Mucosa of rectum (tissue), 2 donors: ENCODE results near the gene CSTPP1.
A peak's percentile ranks its signal among the peaks of the same experiment; 100 is the strongest.

Experiments
- H3K27ac ChIP-seq, 2 donors: one replicate each; pipeline ENCODE4 v1.7.0; 2013; ENCODE audit warnings: inconsistent platforms in 2 of 2, low read depth in 2 of 2, low read length in 2 of 2
- H3K27me3 ChIP-seq, 2 donors: one replicate each; pipeline ENCODE4 v1.7.0; 2013; ENCODE audit warnings: low read length in 2 of 2; ENCODE audit not compliant: control insufficient read depth in 2 of 2, insufficient read depth in 2 of 2
- H3K36me3 ChIP-seq, 2 donors: one replicate each; pipeline ENCODE4 v1.7.0; 2013; ENCODE audit warnings: low read length in 2 of 2; ENCODE audit not compliant: control insufficient read depth in 2 of 2, insufficient read depth in 2 of 2
- H3K4me1 ChIP-seq, 2 donors: one replicate each; pipeline ENCODE4 v1.7.0; 2013; ENCODE audit warnings: low read length in 2 of 2, mild to moderate bottlenecking in 1 of 2; ENCODE audit not compliant: control insufficient read depth in 2 of 2, insufficient read depth in 2 of 2
- H3K4me3 ChIP-seq, 2 donors: one replicate each; pipeline ENCODE4 v1.7.0; 2013; ENCODE audit warnings: low read length in 2 of 2
- H3K9ac ChIP-seq, 2 donors: one replicate each; pipeline ENCODE4 v1.7.0; 2013; ENCODE audit warnings: low read length in 2 of 2, low read depth in 1 of 2, mild to moderate bottlenecking in 1 of 2
- H3K9me3 ChIP-seq, 2 donors: one replicate each; pipeline ENCODE4 v1.7.0; 2013; ENCODE audit warnings: low read length in 2 of 2; ENCODE audit not compliant: control insufficient read depth in 2 of 2
- donor health status: healthy.
- donor health status: Normal muscosa, but diverticular disease.

Gene CSTPP1

DNA sequence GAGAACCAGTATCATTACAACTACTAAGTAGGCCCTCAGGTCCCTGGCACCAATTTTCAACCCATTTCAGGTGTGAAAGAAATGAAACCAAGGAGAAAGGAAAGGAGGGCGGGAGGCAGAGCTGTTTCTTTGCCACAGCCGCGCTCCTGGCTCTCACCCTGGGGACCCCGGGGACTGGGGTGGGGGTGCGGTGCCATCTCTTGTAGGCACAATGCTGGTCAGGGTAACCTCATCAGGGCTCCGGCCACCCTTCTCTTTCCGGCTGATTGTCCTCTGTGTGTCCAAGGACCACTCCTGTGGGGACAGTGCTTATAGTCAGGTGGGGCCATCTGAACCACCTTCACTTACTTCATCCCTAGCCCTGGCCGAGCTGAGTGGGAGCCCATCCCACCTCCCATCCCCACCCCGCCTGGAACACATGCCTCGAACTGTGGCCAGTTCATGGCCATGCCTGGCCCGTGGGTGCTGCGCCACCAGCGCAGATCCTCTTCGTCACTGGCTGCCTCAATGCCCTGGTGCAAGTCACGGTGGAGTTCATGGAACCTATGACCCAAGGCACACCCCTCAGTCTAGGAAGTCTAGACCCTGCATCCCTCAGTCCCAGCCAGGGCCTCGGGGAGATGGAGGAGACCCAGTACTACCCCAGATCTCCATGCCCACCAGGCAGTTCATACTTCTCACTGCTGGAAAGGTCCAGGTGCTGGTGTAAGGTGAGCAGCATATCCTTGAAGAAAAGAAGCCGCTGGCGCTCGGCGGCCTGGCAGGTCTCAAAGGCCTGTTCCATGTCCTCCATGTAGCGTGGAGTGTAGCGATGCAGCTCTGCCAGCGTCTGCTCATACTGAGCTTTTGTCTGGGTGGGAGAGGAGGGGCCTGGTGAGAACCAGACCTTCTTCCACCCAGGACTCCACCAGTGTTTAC lies 242.4 kb downstream of the CSTPP1 start:
- Histone ChIP-seq H3K9ac (no peak overlapping the region), H3K4me3 (no peak overlapping the region), H3K9me3 (no peaks in the 10 kb centered on the region), H3K4me1 (peaks cover 17 to 19% of the 10 kb centered on the region in 2 donors), H3K27me3 (peaks cover 0 to 1% of the 10 kb centered on the region in 2 donors), H3K36me3 (peaks cover 3 to 9% of the 10 kb centered on the region in 2 donors), H3K27ac (no peak overlapping the region)

DNA sequence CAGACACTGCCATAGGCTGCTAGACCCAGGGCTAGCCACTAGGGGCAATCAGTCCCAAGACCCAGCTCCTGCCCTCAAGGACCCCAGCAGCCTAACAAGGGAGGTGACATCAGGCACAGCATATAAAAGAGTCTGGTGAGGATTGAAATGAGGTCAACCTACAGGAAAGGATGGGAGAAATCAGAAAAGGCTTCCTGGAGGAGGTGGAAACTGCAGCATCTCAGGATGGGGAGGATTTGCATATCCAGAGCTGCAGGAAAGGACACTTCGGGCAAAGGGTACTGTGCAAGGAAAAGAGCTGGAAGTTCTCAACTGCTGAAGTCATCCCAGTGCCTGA lies 243.1 kb downstream of the CSTPP1 start:
- Histone ChIP-seq H3K27ac (no peak overlapping the region), H3K9ac (no peak overlapping the region), H3K4me3 (no peak overlapping the region), H3K27me3 (peaks cover 3 to 7% of the 10 kb centered on the region in 2 donors), H3K36me3 (peaks cover 2 to 6% of the 10 kb centered on the region in 2 donors), H3K9me3 (no peaks in the 10 kb centered on the region), H3K4me1 (peaks cover 17 to 19% of the 10 kb centered on the region in 2 donors)

DNA sequence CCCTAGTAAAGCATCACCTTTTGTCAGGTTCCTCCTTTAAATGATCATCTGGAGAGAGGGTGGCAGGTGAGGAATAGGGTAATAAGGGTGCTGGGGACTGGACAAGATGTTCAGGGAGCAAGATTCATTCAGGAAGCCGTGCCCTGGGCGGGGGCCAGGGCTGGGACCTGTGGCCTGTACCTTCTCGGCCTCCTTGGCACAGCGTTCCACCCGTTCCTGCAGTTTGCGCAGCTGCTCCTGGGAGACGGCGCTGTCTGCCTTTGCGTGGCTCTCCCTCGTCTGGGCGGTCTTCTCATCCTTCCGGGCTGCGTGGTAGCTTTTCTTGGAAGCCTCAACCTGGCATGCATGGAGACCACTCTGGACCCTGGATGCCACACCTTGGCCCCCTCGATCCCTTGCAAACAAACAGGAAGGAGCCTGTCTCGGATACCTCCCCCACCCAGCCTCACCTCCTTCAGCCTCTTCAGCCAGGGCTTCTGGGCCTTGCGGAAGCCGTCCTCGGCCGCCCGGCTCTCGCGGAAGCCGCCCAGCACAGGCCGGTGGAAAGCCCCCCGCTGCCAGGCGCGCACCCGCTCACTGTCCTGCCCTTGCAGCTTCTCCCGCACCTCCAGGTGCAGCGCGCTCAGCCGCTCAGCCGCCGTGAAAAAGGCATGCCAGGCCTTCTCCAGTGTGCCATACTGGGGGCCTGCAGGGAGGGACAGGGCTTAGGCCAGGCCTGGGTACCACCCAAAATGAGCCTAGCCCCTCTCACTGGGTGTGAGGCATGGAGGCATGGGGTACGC lies 243.6 kb downstream of the CSTPP1 start:
- Histone ChIP-seq H3K36me3 (peaks cover 0 to under 1% of the 10 kb centered on the region in 2 donors), H3K27ac (no peak overlapping the region), H3K4me3 (no peak overlapping the region), H3K27me3 (peaks cover 3 to 8% of the 10 kb centered on the region in 2 donors), H3K9ac (no peak overlapping the region), H3K9me3 (no peaks in the 10 kb centered on the region), H3K4me1 (peaks cover 19 to 20% of the 10 kb centered on the region in 2 donors)

DNA sequence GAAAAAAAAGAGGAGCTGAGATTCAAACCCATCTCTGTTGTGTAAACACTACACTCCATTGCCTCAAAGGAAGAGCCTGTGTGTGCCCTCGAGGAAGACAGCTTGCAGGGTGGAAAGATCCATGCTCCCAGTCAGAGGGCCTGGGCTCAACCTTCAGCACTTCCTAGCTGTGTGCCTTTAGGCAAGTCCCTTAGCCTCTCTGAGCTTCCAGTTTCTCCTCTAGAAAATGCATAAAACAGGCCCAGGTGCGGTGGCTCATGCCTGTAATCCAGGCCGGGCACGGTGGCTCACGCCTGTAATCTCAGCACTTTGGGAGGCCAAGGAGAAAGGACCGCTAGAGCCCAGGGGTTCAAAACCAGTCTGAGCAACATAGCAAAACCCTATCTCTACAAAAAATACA lies 244.7 kb downstream of the CSTPP1 start:
- H3K4me3 ChIP-seq, result no peak overlapping the region
- peaks cover 14 to 20% of the 10 kb centered on the region in 2 donors for H3K4me1 ChIP-seq
- no peaks in the 10 kb centered on the region for H3K36me3 ChIP-seq
- H3K9me3 ChIP-seq, result no peaks in the 10 kb centered on the region
- H3K9ac ChIP-seq, result no peak overlapping the region
- no peak overlapping the region for H3K27ac ChIP-seq
- H3K27me3 ChIP-seq, result peaks cover 5 to 14% of the 10 kb centered on the region in 2 donors

DNA sequence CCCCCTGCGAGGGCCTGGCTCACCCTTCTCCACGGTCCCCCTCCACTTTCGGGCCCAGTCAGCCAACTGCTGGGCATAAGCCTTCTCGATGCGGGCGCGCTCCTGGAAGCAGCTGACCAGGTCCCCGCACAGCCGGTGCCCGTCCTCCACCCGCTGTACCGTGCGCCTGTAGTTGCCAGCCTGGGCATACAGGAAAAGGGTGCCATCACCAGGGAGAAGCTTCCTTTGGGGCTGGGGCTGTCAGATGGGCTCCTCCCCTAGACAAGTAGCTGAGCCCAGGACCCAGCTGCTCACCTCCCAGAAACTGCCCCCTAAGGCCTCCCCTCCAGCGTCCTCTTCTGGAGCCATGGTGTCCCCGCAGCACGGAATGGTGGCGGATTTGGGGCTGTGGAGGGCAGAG lies 245.8 kb downstream of the CSTPP1 start:
- H3K36me3 ChIP-seq, result no peaks in the 10 kb centered on the region
- H3K4me3 ChIP-seq, result no peak overlapping the region
- H3K9ac ChIP-seq, result no peak overlapping the region
- no peak overlapping the region for H3K27ac ChIP-seq
- H3K4me1 ChIP-seq, result peaks cover 21 to 24% of the 10 kb centered on the region in 2 donors
- H3K9me3 ChIP-seq, result no peaks in the 10 kb centered on the region
- peaks cover 5 to 19% of the 10 kb centered on the region in 2 donors for H3K27me3 ChIP-seq

DNA sequence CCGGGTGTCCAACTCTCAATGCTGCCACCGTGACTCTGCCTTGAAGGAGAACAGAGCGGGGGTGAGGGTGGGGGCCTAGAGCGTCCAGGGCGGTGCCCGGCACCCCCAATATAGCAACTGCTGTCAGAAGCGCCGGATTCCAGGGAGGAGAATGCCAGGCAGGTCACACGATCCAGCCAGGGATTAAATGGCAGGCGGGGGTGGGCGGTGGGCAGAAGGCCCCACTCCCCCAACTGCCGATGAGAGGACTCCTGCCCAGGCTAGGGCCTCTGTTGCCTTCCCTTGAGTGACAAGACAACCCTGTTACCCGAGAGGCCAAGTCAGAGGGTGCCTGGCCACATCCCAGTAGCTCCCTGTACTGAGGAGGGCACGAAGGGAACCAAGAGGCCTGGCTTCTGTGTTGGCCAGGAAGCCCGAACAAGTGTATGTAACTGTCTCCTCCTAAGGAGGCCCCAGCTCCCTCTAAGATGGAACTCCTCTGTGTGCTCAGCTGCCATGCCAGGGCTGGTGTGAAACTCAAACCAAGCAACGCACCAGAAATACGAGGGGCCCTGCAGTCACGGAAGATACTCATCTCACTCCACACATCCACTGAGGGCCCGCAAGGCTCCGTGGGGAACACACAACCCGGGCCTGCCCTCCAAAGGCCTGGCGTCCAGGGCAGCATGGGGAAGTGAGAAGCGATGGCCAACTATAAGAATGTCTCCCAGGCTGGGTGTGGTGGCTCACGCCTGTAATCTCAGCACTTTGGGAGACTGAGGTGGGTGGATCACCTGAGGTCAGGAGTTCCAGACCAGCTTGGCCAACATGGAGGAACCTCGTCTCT lies 246.7 kb downstream of the CSTPP1 start:
- Histone ChIP-seq H3K4me1 (peaks cover 15 to 16% of the 10 kb centered on the region in 2 donors), H3K9me3 (no peaks in the 10 kb centered on the region), H3K27me3 (peaks cover 5 to 26% of the 10 kb centered on the region in 2 donors), H3K36me3 (no peaks in the 10 kb centered on the region), H3K27ac (peak overlapping the region in 1 of 2 donors; percentile 38), H3K4me3 (no peak overlapping the region), H3K9ac (no peak overlapping the region)

DNA sequence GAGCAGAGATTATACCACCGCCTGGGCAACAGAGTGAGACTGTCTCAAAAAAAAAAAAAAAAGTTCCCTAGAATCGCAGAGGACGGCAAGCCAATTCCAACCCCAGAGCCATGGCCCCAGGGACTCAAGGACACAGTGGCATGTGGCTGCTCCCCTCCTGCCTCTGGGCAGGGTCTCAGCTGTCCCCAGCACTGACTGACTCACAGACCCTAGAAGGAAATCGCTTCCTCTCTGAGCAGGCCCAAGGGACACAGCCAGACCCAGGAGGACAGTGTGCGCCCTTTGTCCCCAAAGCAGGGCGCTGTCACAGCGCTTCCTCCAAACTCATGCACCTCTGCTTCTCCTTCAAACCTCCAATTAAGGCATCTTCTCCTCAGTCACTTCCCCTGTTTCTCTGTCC lies 247.4 kb downstream of the CSTPP1 start:
- H3K4me1 ChIP-seq, result peaks cover 15 to 16% of the 10 kb centered on the region in 2 donors
- H3K27me3 ChIP-seq, result peaks cover 5 to 26% of the 10 kb centered on the region in 2 donors
- peak overlapping the region in 1 of 2 donors; percentile 63 for H3K27ac ChIP-seq
- H3K9me3 ChIP-seq, result no peaks in the 10 kb centered on the region
- no peak overlapping the region for H3K4me3 ChIP-seq
- H3K36me3 ChIP-seq, result no peaks in the 10 kb centered on the region
- no peak overlapping the region for H3K9ac ChIP-seq

DNA sequence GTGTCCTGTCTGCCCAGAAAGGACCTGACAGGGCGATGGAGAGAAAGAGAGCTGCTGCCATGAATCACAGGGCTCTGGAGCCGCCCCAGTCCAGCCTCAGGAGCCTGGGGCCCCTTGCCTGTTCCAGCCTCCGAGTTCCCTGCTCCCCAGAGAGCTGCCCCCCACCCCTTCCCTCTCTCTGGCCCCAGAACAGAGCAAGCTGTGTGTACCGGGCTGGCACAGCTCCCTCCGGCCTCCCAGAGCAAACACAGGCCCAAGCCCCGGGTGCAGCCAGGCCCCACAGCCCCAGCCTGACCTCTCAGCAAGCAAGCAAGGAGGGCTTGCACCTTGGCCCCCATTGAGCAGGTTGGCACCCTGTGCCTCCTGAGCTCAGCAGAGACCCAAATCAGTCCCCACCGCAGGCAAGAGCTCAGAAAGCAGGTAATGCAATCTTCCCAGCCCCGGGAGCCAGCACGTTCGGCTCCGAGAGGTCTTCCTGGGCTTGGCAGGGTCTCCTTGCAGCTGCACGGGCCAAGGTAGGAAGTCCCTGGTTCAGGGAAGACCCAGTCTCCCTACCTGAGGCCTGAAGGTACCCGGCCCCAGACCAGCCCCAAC lies 248.2 kb downstream of the CSTPP1 start:
- H3K9ac ChIP-seq, result no peak overlapping the region
- peak overlapping the region in 1 of 2 donors; percentile 63 for H3K27ac ChIP-seq
- H3K27me3 ChIP-seq, result peaks cover 5 to 28% of the 10 kb centered on the region in 2 donors
- peaks cover 15 to 16% of the 10 kb centered on the region in 2 donors for H3K4me1 ChIP-seq
- H3K36me3 ChIP-seq, result no peaks in the 10 kb centered on the region
- no peak overlapping the region for H3K4me3 ChIP-seq
- H3K9me3 ChIP-seq, result no peaks in the 10 kb centered on the region

DNA sequence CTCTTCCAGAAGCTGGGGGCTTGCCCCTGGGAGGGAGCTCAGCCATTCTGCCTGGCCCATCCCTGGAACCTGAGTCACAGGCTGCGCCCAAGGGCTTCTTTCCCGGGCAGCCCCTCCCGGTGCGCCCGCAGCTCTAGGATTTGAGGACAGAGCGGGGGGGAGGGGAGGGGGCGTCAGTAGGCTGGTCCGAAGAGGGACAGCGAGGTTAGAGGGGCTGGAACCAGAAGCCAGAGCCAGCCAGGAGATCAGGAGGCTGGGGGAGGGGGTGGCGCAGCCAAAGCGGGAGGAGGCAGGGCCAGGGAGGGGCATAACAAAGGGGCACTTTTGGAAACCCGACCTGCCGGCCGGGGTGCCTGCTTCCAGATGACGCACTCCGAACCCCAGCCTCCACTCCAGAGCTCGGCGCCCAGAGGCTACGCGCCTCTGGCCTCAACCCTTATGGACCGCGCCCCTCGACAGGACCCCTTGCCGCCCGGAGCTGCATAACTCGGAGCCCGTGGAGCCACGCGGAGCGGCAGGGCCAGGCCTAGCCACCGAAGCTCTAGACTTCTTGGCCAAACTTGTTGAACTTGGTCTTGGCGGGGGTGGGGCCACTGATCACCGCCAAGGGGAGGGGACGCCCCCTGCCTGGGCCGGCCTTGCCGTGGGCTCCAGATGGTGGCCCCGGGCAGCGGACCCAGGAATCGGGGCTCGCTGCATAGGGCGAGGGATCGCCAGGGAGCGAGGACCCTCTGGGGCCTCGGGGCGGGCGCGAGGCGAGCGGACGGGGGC lies 248.9 kb downstream of the CSTPP1 start:
- H3K4me1 ChIP-seq, result peaks cover 15 to 16% of the 10 kb centered on the region in 2 donors
- peak overlapping the region in 1 of 2 donors; percentile 63 for H3K27ac ChIP-seq
- H3K36me3 ChIP-seq, result no peaks in the 10 kb centered on the region
- H3K4me3 ChIP-seq, result peak overlapping the region; percentile 48 to 57
- peak overlapping the region; percentile 17 to 48 for H3K9ac ChIP-seq
- peaks cover 5 to 28% of the 10 kb centered on the region in 2 donors for H3K27me3 ChIP-seq
- no peaks in the 10 kb centered on the region for H3K9me3 ChIP-seq
